ENCODE measurements around the gene FAT3. TPM values are rescaled to one million over a fixed set of nuclear protein-coding genes. Genes with fewer than 3 reads are reported as not detected.

FAT3 gene
- total RNA-seq, 1 donor from 2014 or later: under 0.01 TPM

GRCh38 chr11:92192141-92192540 is 32.5 kb upstream of the FAT3 start:
- no peaks in the 10 kb centered on the region for H3K27me3 ChIP-seq (ENCODE audit: control insufficient read depth, insufficient read depth, low read length)
- no peak for TF ChIP-seq CTCF (IDR thresholded peaks at IDR 0.05; ENCODE audit: insufficient read depth, low read length, severe bottlenecking)
- H3K4me3 ChIP-seq (ENCODE audit: low read depth, low read length): no peak overlapping the region
- FAIRE-seq (no peak), DNase-seq (ENCODE audit: low read depth) (no peak)
- no peaks in the 10 kb centered on the region for H3K36me3 ChIP-seq (ENCODE audit: control insufficient read depth, insufficient read depth, low read length)

- no peak for FAIRE-seq
- H3K4me3 ChIP-seq (ENCODE audit: low read depth, low read length): no peak overlapping the region
- no peaks in the 10 kb centered on the region for H3K36me3 ChIP-seq (ENCODE audit: control insufficient read depth, insufficient read depth, low read length)
- H3K27me3 ChIP-seq (ENCODE audit: control insufficient read depth, insufficient read depth, low read length): no peaks in the 10 kb centered on the region
- no peak for DNase-seq (ENCODE audit: low read depth)
- TF ChIP-seq CTCF (IDR thresholded peaks at IDR 0.05; ENCODE audit: insufficient read depth, low read length, severe bottlenecking): no peak
Observed at GRCh38 chr11:92198268-92198667, 26.4 kb upstream of the FAT3 start.

- DNase-seq (ENCODE audit: low read depth): no peak
- no peaks in the 10 kb centered on the region for H3K36me3 ChIP-seq (ENCODE audit: control insufficient read depth, insufficient read depth, low read length)
- FAIRE-seq: no peak
- no peak for TF ChIP-seq CTCF (IDR thresholded peaks at IDR 0.05; ENCODE audit: insufficient read depth, low read length, severe bottlenecking)
- H3K27me3 ChIP-seq (ENCODE audit: control insufficient read depth, insufficient read depth, low read length): peaks cover 1% of the 10 kb centered on the region
- H3K4me3 ChIP-seq (ENCODE audit: low read depth, low read length): no peak overlapping the region
Observed at GRCh38 chr11:92199991-92200390, 24.6 kb upstream of the FAT3 start.

- no peak for DNase-seq (ENCODE audit: low read depth)
Observed at GRCh38 chr11:92204731-92205130, 19.9 kb upstream of the FAT3 start.

GRCh38 chr11:92206441-92206840 is 18.2 kb upstream of the FAT3 start:
- Histone ChIP-seq H3K27me3 (ENCODE audit: control insufficient read depth, insufficient read depth, low read length) (peaks cover 3% of the 10 kb centered on the region), H3K4me3 (ENCODE audit: low read depth, low read length) (no peak overlapping the region), H3K36me3 (ENCODE audit: control insufficient read depth, insufficient read depth, low read length) (no peaks in the 10 kb centered on the region)
- DNase-seq (ENCODE audit: low read depth): no peak
- FAIRE-seq: no peak
- TF ChIP-seq CTCF (IDR thresholded peaks at IDR 0.05; ENCODE audit: insufficient read depth, low read length, severe bottlenecking): no peak

More at GRCh38 chr11:92204731-92205130, 19.9 kb upstream of the FAT3 start:
- TF ChIP-seq CTCF (IDR thresholded peaks at IDR 0.05; ENCODE audit: insufficient read depth, low read length, severe bottlenecking): no peak
- no peak for FAIRE-seq
- no peak overlapping the region for H3K4me3 ChIP-seq (ENCODE audit: low read depth, low read length)
- no peaks in the 10 kb centered on the region for H3K36me3 ChIP-seq (ENCODE audit: control insufficient read depth, insufficient read depth, low read length)
- peaks cover 3% of the 10 kb centered on the region for H3K27me3 ChIP-seq (ENCODE audit: control insufficient read depth, insufficient read depth, low read length)

GRCh38 chr11:92211576-92212167 is 12.9 kb upstream of the FAT3 start:
- H3K36me3 ChIP-seq (ENCODE audit: control insufficient read depth, insufficient read depth, low read length): no peaks in the 10 kb centered on the region
- no peak overlapping the region for H3K4me3 ChIP-seq (ENCODE audit: low read depth, low read length)
- FAIRE-seq (no peak), DNase-seq (ENCODE audit: low read depth) (peak; percentile 31)
- H3K27me3 ChIP-seq (ENCODE audit: control insufficient read depth, insufficient read depth, low read length): no peaks in the 10 kb centered on the region
- TF ChIP-seq CTCF (IDR thresholded peaks at IDR 0.05; ENCODE audit: insufficient read depth, low read length, severe bottlenecking): peak; percentile 61
